Osteoblast (primary cell): ENCODE results near the gene DENND1A. TPM values are rescaled to one million over a fixed set of nuclear protein-coding genes. Genes with fewer than 3 reads are reported as not detected.

Experiments
- DNase-seq: peaks from one replicate; pipeline ENCODE4 v3.0.0; 2011; ENCODE audit warnings: low spot score, mixed read lengths; ENCODE audit not compliant: insufficient read length; ENCODE audit errors: missing footprints
- H2AFZ ChIP-seq: 2 replicates; pipeline ENCODE4 v1.6.0; 2011; ENCODE audit warnings: mild to moderate bottlenecking, low read length
- H3K27ac ChIP-seq: 2 replicates; pipeline ENCODE4 v1.5.1; 2011; ENCODE audit warnings: mild to moderate bottlenecking, low read depth, low read length, moderate library complexity
- H3K27me3 ChIP-seq: 2 replicates; pipeline ENCODE4 v1.6.0; 2012; ENCODE audit warnings: mild to moderate bottlenecking, control low read depth, inconsistent platforms, low read length, moderate library complexity; ENCODE audit not compliant: insufficient read depth
- H3K36me3 ChIP-seq: 2 replicates; pipeline ENCODE4 v1.5.1; 2011; ENCODE audit warnings: mild to moderate bottlenecking, low read length, control low read depth, moderate library complexity; ENCODE audit not compliant: insufficient read depth
- H3K4me1 ChIP-seq: 2 replicates; pipeline ENCODE4 v1.5.1; 2011; ENCODE audit warnings: mild to moderate bottlenecking, low read length, control low read depth, moderate library complexity; ENCODE audit not compliant: insufficient read depth
- H3K4me2 ChIP-seq: 2 replicates; pipeline ENCODE4 v1.6.0; 2011; ENCODE audit warnings: mild to moderate bottlenecking, low read length; ENCODE audit not compliant: insufficient read depth
- H3K4me3 ChIP-seq: fragments of 200-600 bp; sonication (generic); 3 replicates; pipeline ENCODE4 v1.5.1; 2012; ENCODE audit warnings: mild to moderate bottlenecking, low read length, inconsistent platforms; ENCODE audit not compliant: insufficient read depth
- H3K79me2 ChIP-seq: 2 replicates; pipeline ENCODE4 v1.6.0; 2012; ENCODE audit warnings: mild to moderate bottlenecking, low read length, control low read depth, inconsistent platforms; ENCODE audit not compliant: insufficient read depth
- H3K9me3 ChIP-seq: 2 replicates; pipeline ENCODE4 v1.5.1; 2011; ENCODE audit warnings: low read depth, low read length, control low read depth
- H4K20me1 ChIP-seq: 2 replicates; pipeline ENCODE4 v1.6.0; 2012; ENCODE audit warnings: mild to moderate bottlenecking, low read length, control low read depth; ENCODE audit not compliant: insufficient read depth
- CTCF ChIP-seq: IDR thresholded peaks from 2 replicates; pipeline ENCODE4 v1.5.1; 2011; ENCODE audit warnings: mild to moderate bottlenecking, low read depth, low read length, moderate library complexity; ENCODE audit errors: extremely low read depth
- total RNA-seq: library from RNA; depleted of rRNA; stranded (reverse); fragments of >200 nt; gene quantifications from 2 replicates; pipeline ENCODE4 v1.2.3, GENCODE V29; 2012

DENND1A gene
- total RNA-seq, 1 donor, result 14.1 TPM

- DNase-seq, result no peak
- Histone ChIP-seq H3K27me3 (no peaks in the 10 kb centered on the region), H3K36me3 (no peaks in the 10 kb centered on the region), H3K79me2 (no peaks in the 10 kb centered on the region), H3K4me2 (no peak overlapping the region), H2AFZ (no peak overlapping the region), H3K9me3 (no peaks in the 10 kb centered on the region), H3K27ac (no peak overlapping the region), H3K4me3 (no peak overlapping the region), H4K20me1 (no peaks in the 10 kb centered on the region), H3K4me1 (peaks cover 14% of the 10 kb centered on the region)
- no peak for TF ChIP-seq CTCF
These were observed 172.4 kb downstream of the DENND1A start for GRCh38 chr9:123757547-123757946.

GRCh38 chr9:123756484-123757106, 173.3 kb downstream of the DENND1A start:
- H3K27ac ChIP-seq, result no peak overlapping the region
- no peak for TF ChIP-seq CTCF
- no peak overlapping the region for H3K4me2 ChIP-seq

GRCh38 chr9:123753669-123754258, 176.2 kb downstream of the DENND1A start:
- Histone ChIP-seq H3K27ac (no peak overlapping the region), H3K79me2 (no peaks in the 10 kb centered on the region), H3K4me1 (peaks cover 7% of the 10 kb centered on the region), H3K36me3 (no peaks in the 10 kb centered on the region), H3K4me3 (no peak overlapping the region), H4K20me1 (no peaks in the 10 kb centered on the region), H3K4me2 (no peak overlapping the region), H3K9me3 (no peaks in the 10 kb centered on the region), H3K27me3 (no peaks in the 10 kb centered on the region), H2AFZ (no peak overlapping the region)
- no peak for DNase-seq
- no peak for TF ChIP-seq CTCF

More at GRCh38 chr9:123756484-123757106, 173.3 kb downstream of the DENND1A start:
- no peaks in the 10 kb centered on the region for H4K20me1 ChIP-seq
- peaks cover 6% of the 10 kb centered on the region for H3K4me1 ChIP-seq
- no peaks in the 10 kb centered on the region for H3K9me3 ChIP-seq
- no peak overlapping the region for H3K4me3 ChIP-seq
- DNase-seq, result no peak
- H3K27me3 ChIP-seq, result no peaks in the 10 kb centered on the region
- H2AFZ ChIP-seq, result no peak overlapping the region
- H3K36me3 ChIP-seq, result no peaks in the 10 kb centered on the region
- no peaks in the 10 kb centered on the region for H3K79me2 ChIP-seq

GRCh38 chr9:123753016-123753415, 176.9 kb downstream of the DENND1A start:
- no peak for TF ChIP-seq CTCF
- no peaks in the 10 kb centered on the region for H3K9me3 ChIP-seq
- DNase-seq, result no peak

More at GRCh38 chr9:123753016-123753415, 176.9 kb downstream of the DENND1A start:
- Histone ChIP-seq H3K79me2 (no peaks in the 10 kb centered on the region), H4K20me1 (no peaks in the 10 kb centered on the region), H3K27me3 (no peaks in the 10 kb centered on the region), H3K4me3 (no peak overlapping the region), H3K27ac (no peak overlapping the region), H3K4me1 (peaks cover 7% of the 10 kb centered on the region), H3K36me3 (no peaks in the 10 kb centered on the region), H3K4me2 (no peak overlapping the region), H2AFZ (no peak overlapping the region)
